ENCODE results near the gene MRPL9.

The MRPL9 gene
- 42.6 to 46.9 (median 45.7) reads per million in 4 donors for total RNA-seq

DNA sequence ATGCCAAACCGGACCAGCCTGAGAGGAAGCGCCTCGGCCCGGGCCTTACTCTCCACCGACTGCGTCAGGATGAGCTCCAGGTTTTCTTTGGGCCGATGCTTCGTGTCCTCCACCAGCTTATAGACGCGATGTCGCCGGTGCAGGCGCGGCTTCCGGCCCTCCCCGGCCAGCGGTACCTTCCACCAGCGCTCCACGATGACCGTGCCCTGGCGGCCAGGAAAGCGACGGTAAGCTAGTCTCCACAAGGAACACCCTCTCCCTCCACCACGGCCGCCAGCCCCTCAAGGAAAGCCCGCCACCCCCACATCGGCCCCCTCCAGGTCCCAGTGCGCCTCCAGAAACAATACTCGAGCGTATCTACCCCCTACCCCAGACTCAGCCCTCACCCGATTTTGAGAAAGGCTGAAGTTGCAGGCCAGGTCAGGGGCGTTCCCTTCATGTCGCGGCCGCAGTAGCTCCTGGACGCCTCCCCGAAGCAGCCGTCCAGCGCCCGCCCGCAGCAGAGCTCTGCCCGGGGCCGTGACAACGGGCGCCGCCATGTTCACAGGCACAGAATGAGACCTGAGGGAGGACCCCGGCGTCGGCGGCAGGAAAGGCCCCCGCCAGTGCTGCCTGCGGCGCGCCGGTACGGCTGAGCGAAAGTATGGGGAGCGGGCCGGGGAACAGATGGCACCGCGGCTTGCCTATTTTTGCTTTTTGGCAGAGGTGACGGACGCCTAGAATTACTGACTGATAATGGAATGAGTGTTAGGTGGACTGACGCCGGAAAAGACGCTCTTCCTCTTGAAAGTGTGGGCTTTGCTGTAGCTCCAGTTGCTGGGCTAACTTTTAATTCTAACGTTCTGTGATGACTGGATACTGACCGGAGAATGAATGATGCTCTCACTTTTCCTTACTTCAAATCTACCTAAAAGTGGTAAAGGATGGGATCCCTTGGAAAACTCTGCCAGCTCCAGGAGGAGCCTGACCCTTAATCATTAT is at the start of gene MRPL9:
Gene MRPL9 (minus strand): TSS at position 556 of the 981 bp plus-strand sequence. CDS start 17 bp downstream, at position 539.
- peak; percentile 58 to 88 (median 76) for DNase-seq

GRCh38 chr1:151811181-151811580 is 47.9 kb upstream of the MRPL9 start:
- no peak for DNase-seq

DNA sequence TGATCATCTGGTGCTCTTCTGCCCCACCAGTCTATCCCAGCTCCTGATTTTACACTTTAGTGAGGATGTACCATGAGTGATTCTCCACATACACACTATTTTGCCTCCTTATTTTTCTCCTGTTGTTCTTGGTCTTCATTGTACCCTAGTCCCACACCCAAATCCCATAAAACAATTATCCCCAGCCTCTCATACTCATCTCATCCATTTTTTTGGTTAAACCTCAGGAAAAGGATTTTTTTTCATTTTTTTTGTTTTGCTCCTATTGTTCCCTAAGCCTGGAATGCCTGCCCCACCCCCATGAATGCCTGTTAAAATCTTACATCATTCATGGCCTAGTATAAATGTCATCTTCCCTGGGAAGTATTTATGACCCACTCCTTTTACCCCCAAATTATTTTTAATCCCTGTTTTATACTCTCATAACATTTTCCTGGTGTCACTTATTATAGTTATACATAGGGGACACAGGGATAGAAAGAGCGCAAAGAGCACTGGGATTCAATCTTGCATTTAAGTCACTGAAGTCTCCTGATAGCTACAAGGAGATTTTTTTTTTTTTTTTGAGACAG is 46.8 kb upstream of the MRPL9 start:
- DNase-seq = no peak

- DNase-seq = no peak
Measured at GRCh38 chr1:151809290-151809984, 46.1 kb upstream of the MRPL9 start.

DNA sequence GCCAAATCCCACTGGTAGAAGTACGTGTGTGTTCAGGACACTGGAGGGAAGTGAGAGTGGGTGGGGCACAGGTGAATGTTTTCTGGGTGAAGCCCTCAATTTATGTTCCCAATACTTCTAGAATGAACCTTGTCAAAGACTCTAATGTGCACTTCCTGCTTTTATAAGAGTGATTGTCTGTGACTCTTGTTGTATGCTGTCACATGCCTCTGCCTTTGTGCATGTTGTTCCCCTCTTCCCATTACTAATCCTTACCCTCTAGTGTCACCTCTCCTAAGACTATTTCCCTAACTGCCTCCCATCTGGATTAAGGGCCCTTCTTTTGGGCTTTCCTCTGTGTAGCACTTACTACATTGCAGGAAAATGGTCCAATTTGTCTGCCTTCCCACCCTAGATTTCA is 44.5 kb upstream of the MRPL9 start:
- no peak for DNase-seq

- no peak for DNase-seq
Measured at GRCh38 chr1:151807131-151807530, 43.8 kb upstream of the MRPL9 start.

- no peak for DNase-seq
Measured at GRCh38 chr1:151806170-151806569, 42.9 kb upstream of the MRPL9 start.

DNA sequence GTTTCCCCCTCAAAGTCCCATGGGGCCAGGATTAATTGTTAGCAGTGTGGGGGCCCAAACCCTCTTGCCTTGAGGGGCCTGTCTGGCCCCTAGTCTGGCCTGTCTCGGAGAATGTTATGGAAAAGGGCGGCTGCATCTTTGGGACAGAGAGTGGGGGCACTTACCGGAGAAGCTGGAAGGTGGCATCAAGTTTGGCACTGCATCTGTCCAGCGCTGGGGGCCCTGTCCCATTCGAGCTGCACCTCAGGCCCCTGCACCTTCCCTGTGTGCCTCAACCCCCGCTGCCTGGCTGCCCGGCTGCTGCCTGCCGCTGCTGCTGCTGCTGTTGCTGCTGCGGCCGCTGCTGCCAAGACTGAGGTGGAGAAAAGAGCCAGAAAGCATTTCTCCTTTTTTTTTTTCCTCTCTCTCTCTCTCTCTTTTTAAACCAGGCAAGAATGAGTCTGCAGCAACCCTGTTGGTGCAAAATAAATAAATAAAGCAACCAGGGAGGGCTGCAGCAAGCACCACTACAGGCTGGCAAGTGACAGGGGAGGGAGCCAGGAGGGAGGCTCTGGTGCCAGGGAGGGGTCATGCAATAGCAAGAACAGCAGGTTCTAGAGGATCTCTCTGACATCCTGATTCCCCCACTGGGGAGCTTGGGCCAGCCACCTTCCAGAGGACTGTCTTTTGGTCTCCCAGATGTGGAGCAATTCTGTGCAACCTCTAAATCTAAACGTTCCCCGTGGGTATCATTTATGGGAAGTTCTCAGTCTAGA is 41.9 kb upstream of the MRPL9 start, which contains the start of gene LINGO4:
Gene LINGO4 (minus strand): TSS at position 354 of the 755 bp plus-strand sequence. CDS start 2,715 bp downstream, outside the sequence.
- no peak for DNase-seq

GRCh38 chr1:151803915-151804314 is 40.6 kb upstream of the MRPL9 start:
- DNase-seq = no peak

DNA sequence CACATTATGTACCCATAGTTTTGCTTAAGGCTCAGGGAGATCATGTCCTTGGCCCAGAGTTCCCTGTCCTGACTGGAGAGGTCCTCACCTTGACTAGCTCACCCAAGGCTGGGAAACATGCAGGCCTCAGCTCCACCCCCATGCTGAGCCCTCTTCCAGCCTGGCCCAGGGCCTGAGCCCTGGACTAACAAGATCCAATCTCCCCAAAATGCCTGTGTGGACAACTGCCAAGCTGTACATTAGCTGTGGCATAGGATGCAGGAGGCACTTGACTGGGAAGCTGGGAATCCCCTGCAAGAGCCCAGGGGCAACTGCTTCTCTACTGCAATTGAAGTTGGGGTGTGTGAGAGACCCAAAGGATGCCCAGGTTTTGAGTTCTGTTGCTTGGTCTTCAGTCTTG is 39.9 kb upstream of the MRPL9 start:
- DNase-seq = no peak

DNA sequence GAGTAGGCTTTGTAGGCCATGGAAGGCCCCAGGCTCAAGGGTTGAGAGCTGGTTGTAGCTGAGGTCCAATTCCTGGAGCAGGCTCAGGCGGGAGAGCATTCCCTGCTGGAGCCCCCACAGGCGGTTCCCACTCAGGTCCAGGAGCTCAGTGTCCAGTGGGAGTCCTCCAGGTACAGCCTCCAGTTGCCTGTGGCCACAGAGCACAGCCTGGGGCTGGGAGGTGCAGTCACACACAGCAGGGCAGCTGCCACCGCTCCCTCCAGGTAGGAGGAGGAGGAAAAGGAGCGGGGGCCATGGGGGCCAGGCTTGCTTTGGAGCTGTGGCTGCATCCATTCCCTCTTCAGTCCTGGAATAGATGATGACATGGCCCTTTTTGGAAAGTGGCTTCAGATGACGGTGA is 39.1 kb upstream of the MRPL9 start:
- DNase-seq = no peak

GRCh38 chr1:151801846-151802245 is 38.5 kb upstream of the MRPL9 start:
- DNase-seq = no peak

DNA sequence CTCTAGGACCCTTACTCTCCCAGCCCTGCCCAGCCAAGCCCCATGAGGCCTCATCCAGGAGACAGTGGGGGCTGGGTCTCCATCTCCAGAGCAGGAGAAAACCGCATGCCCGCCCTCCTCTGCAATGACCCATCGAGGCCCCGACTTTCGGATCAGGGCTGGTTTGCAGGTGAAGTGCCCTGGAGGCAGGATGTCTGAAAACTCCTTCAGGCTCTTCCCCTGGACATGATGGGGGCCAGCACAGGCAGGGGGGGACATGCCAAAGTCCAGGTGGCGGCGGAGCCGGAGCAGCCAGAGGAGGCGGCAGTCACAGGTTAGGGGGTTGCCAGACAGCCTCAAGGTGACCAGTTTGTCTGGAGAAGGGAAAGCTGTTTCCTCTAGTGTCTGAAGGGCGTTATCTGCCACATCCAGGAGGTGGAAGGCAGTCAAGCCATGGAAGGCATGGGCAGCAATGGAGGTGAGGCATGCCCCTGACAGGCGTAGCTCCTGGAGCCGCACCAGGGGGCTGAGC is 38.1 kb upstream of the MRPL9 start:
- DNase-seq = no peak

- DNase-seq = no peak
Measured at GRCh38 chr1:151800830-151801229, 37.5 kb upstream of the MRPL9 start.

DNA sequence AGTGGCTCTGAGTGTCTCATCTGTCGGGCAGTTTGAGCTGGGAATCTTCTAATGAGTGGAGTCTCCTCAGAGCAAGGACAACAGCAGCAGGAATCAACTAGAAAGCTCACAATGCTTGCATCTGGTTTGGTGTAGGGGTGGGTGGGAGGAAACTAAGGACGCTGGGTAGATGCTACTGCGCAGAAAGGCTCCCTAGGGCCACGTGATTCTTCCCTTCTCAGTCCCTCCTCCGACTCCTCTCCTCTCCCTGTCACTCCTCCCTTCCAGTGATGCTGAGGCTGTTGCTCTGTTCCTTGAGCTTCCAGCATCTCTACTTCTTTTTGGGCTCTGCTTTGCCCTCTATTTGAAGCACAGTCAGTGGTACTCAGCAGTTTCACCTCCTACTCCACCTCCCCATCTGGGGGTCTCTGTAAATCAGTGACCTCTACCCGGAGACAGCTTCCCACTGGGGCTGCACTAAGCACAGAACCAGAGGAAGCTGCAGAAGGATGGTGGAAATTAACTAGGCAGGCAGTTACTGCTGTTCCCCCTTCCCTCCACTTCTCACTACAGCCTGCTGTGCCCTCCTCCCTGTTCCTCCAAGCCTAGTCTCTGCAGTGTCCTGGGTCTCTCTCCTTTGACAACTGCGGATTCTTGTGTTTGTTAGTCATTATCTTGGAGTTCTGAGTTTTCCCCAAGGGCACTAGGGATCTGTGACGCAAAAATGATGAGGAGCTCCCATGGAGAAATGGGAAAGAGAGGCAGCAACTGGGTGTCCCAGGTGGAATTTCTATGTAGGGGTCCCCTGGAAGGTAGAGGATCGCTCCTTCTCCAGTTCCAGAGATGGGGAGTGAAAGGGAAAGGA is 36.1 kb upstream of the MRPL9 start:
- no peak for DNase-seq

- no peak for DNase-seq
Measured at GRCh38 chr1:151798571-151798970, 35.3 kb upstream of the MRPL9 start.

- no peak for DNase-seq
Measured at GRCh38 chr1:151790940-151791651, 27.8 kb upstream of the MRPL9 start.

DNA sequence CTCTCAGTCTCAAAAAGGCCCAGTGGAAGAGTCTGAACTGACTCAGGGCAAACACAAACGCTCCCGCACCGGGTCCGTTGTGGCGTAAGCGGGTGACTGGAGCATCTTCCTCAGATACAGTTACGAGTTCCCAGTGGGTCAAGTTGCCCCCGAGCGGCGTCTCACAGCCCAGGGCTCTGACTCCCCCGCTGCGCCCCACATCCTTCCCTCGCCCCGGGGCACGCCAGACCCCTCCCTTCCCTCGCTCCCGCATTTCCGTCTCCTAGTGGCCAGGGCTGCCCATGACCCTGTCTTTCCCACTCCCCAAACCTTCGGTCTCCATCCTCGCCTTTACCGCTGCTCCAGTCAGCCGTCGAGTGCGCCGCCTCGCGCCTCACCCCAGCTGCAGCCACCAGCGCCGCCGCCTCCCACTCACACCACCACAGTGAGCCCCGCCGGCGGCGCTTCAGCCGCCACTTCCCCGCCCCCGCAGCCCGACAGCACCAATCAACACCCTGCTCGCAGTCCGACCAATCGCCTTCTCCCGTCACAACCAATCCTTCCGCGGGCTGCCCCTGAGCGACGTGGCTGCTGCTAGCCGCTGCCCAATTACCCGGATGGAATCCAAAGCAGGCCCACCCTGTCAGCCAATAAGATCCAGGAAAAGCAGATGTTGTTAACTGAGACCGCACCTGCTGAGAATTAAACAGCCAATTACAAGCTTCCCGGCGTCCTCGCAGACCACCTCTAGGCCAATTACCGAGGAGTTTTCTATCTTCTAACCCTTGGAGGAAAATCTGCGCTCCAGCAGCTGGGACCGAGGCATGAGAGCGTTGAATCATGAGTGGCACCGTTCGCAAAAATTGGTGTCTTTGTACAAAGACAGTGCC is 27.0 kb upstream of the MRPL9 start, which contains the start of gene TDRKH:
Gene TDRKH (minus strand): TSS at position 430 of the 869 bp plus-strand sequence. CDS start 7,478 bp downstream, outside the sequence.
- peak; percentile 97 to 99 (median 98) for DNase-seq

DNA sequence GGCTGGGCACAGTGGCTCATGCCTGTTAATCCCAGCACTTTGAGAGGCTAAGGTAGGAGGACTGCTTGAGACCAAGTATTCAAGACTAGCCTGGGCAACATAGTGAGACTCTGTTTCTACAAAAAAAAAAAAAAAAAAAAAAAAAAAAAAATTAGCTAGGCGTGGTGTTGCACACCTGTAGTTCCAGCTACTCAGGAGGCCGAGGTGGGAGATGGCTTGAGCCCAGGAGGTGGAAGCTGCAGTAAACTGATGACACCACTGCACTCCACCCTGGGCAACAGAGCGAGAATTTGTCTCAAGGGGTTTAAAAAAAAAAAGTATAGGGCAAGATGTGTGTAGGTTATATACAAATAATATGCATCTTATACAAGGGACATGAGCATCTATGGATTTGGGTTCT is 24.4 kb upstream of the MRPL9 start:
- no peak for DNase-seq

Measured in T-helper 1 cell (primary cell).